Transverse colon (tissue), 3 donors: ENCODE measurements around the gene ANO7.

Experiments
- EP300 ChIP-seq: sonication (generic); formaldehyde crosslinking; IDR thresholded peaks from one replicate; pipeline ENCODE4 v1.6.1; 2017; ENCODE audit warnings: antibody characterized with exemption, low read depth
- TF ChIP-seq, protein P1 (sequence below), 5 experiments: fragments of 200-600 bp in 3 of 5; fragments of 450-650 bp in 2 of 5; sonication (generic) in 3 of 5; IDR thresholded peaks; 1 replicate in 2 of 5; 2 replicates in 3 of 5; pipeline ENCODE4 v1.5.1; 2016 to 2017; ENCODE audit warnings: antibody characterized with exemption in 5 of 5, inconsistent platforms in 3 of 5, mild to moderate bottlenecking in 2 of 5, moderate library complexity in 1 of 5

GRCh38 chr2:241237949-241238371, 49.5 kb downstream of the ANO7 start:
- TF ChIP-seq EP300, result no peak
- TF ChIP-seq, protein P1, sequence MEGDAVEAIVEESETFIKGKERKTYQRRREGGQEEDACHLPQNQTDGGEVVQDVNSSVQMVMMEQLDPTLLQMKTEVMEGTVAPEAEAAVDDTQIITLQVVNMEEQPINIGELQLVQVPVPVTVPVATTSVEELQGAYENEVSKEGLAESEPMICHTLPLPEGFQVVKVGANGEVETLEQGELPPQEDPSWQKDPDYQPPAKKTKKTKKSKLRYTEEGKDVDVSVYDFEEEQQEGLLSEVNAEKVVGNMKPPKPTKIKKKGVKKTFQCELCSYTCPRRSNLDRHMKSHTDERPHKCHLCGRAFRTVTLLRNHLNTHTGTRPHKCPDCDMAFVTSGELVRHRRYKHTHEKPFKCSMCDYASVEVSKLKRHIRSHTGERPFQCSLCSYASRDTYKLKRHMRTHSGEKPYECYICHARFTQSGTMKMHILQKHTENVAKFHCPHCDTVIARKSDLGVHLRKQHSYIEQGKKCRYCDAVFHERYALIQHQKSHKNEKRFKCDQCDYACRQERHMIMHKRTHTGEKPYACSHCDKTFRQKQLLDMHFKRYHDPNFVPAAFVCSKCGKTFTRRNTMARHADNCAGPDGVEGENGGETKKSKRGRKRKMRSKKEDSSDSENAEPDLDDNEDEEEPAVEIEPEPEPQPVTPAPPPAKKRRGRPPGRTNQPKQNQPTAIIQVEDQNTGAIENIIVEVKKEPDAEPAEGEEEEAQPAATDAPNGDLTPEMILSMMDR (IDR thresholded peaks at IDR 0.05), result no peak
